ENCODE measurements around the gene CAPN2. TPM values are rescaled to one million over a fixed set of nuclear protein-coding genes. Genes with fewer than 3 reads are reported as not detected.

Gene CAPN2
- total RNA-seq, 1 donor from 2014 or later: 353 TPM

DNA sequence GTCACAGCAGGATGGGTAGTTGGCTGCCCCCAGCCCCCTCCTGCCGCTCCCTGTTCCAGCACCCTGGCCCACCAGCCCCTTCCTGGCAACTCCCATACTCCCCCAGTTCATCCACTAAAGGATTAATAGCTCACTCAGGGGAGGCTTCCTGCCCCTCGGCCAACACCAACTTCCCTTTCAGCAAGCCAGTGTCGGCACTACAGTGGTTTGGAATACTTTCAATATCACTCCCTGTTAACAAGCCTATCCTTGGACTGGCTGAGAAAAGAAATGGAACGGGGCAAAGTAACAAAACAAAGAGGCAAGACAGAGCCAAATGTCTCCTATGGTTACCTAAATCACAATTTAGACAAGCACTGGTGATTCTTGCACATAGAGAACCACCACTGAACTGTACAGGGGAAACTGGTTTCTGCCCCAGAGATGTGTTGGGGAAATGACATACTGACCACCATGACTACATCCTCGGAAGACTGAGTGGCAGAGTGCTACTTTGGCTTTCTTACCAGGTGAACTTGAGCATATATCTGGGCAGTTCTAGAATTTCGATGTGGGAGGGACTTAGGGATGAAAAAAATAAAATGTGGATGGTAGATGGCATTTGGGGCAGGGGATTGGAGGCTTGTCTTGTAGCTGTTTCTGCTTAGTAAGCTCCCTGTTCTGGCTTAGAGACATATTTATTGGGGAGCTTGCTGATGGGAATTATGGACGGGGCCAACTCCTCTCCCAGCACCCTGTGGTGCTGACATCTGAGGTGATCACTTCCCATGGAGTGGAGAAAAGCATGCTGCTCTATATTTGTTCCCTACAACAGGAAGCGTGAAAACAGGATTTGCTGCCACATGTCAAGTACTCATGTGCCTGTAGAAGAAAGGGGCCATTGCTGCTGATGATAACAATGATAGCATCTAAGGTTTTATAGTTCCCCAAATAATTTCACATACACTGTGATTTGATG lies 7.1 kb upstream of the CAPN2 start:
- TF ChIP-seq, protein P1, sequence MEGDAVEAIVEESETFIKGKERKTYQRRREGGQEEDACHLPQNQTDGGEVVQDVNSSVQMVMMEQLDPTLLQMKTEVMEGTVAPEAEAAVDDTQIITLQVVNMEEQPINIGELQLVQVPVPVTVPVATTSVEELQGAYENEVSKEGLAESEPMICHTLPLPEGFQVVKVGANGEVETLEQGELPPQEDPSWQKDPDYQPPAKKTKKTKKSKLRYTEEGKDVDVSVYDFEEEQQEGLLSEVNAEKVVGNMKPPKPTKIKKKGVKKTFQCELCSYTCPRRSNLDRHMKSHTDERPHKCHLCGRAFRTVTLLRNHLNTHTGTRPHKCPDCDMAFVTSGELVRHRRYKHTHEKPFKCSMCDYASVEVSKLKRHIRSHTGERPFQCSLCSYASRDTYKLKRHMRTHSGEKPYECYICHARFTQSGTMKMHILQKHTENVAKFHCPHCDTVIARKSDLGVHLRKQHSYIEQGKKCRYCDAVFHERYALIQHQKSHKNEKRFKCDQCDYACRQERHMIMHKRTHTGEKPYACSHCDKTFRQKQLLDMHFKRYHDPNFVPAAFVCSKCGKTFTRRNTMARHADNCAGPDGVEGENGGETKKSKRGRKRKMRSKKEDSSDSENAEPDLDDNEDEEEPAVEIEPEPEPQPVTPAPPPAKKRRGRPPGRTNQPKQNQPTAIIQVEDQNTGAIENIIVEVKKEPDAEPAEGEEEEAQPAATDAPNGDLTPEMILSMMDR (IDR thresholded peaks at IDR 0.05; ENCODE audit: insufficient read depth, low read length, severe bottlenecking): no peak
- FAIRE-seq (no peak), DNase-seq (ENCODE audit: low read depth) (no peak)
- Histone ChIP-seq H3K36me3 (ENCODE audit: control insufficient read depth, insufficient read depth, low read length) (no peaks in the 10 kb centered on the region), H3K27me3 (ENCODE audit: control insufficient read depth, insufficient read depth, low read length) (no peaks in the 10 kb centered on the region), H3K4me3 (ENCODE audit: low read depth, low read length) (no peak overlapping the region)

DNA sequence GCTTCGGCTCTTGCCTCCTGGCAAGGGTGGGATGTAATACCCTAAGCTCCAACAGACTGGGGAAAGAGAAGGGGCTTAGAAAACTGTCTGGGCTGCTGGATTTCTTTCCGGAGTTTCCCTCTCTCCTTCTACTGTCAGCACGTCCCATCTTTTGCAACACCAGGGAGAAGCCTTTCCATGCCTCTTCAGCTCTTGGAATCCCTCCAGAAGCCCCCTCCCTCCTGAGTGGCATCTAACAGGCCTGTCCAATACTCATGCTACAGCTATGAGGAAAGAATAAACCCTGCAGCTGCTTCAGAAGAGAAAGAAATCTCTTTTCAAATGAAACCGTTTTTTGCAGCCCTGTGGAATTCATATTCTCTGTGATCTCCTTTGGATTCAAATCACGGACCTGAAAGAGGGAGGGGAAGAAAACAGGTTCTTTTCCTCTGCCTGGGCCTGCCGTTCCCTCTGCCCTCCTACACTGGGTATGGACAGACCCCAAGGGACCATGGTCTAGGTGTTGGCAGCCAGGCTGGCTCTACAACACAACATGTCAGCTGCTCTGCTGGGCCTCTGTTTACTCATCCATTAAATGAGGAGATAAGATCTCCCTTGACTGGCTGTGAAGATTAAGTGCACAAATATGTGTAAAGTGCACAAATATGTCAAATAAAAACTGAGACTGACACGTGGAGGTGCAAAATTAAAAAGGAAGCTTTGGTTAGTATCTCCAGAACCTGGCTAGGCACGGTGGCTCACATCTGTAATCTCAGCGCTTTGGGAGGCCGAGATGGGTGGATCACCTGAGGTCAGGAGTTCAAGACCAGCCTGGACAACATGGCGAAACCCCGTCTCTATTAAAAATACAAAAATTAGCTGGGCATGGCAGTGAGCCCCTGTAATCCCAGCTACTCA lies 6.0 kb upstream of the CAPN2 start:
- FAIRE-seq (no peak), DNase-seq (ENCODE audit: low read depth) (peak; percentile 45)
- Histone ChIP-seq H3K27me3 (ENCODE audit: control insufficient read depth, insufficient read depth, low read length) (no peaks in the 10 kb centered on the region), H3K36me3 (ENCODE audit: control insufficient read depth, insufficient read depth, low read length) (no peaks in the 10 kb centered on the region), H3K4me3 (ENCODE audit: low read depth, low read length) (no peak overlapping the region)
- TF ChIP-seq, protein P1 (IDR thresholded peaks at IDR 0.05; ENCODE audit: insufficient read depth, low read length, severe bottlenecking): no peak

DNA sequence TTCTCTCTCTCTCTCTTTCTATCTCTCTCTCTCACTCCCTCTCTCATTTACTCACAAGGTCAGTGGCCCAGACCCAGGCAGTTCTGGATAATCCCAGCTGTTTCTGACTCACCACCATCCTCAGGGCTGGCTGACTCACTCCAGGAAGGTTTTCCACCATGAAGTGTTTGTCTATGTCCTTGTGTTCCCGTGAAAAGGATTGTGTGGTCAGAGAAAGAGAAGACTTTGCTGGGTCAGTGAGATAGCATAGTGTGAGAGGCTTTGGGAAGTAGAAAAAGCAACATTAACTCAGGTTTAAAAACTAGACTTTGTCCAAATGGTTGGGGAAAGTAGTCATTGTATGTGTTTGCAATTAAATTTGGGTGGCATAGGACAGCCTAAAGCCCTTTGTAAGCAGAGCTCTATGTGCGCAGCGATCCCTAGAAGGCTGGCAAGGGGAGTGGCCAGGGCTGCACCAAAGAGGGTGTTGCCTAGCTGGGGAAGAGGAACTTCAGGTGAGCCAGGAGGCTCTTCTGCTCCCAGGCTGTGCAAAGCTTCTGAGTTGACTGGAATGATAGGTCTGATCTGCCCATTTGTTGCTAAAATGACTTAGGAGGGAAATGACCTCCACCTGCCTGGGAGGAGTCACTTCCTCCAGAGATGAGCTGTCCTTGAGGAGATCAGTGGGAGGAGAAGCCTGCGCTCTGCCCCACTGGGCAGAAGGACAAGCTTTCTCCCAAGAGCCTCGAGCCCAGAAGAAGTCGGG lies 4.9 kb upstream of the CAPN2 start:
- Histone ChIP-seq H3K27me3 (ENCODE audit: control insufficient read depth, insufficient read depth, low read length) (no peaks in the 10 kb centered on the region), H3K4me3 (ENCODE audit: low read depth, low read length) (no peak overlapping the region), H3K36me3 (ENCODE audit: control insufficient read depth, insufficient read depth, low read length) (no peaks in the 10 kb centered on the region)
- TF ChIP-seq, protein P1 (IDR thresholded peaks at IDR 0.05; ENCODE audit: insufficient read depth, low read length, severe bottlenecking): no peak
- FAIRE-seq (peak; percentile 64), DNase-seq (ENCODE audit: low read depth) (peak; percentile 98)

DNA sequence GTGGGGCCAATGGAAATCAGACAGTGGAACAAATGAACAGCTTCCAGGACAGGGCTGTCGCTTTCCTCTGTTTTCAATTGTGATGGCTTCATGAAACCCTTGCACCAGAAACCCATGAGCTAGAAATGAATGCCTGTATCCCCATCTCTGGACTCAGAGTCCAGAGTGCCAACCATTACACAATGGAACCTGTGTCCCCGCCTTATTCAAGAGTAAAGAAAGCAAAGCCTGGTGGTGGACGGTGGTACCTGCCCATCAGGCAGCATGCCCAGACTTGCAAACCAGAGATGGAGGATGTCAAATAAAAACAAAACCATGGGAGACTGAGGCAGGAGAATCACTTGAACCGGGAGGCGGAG lies 4.4 kb upstream of the CAPN2 start:
- no peak for FAIRE-seq
- TF ChIP-seq, protein P1 (IDR thresholded peaks at IDR 0.05; ENCODE audit: insufficient read depth, low read length, severe bottlenecking): peak; percentile 14
- H3K4me3 ChIP-seq (ENCODE audit: low read depth, low read length): no peak overlapping the region
- no peaks in the 10 kb centered on the region for H3K36me3 ChIP-seq (ENCODE audit: control insufficient read depth, insufficient read depth, low read length)
- peak; percentile 77 for DNase-seq (ENCODE audit: low read depth)
- H3K27me3 ChIP-seq (ENCODE audit: control insufficient read depth, insufficient read depth, low read length): no peaks in the 10 kb centered on the region

DNA sequence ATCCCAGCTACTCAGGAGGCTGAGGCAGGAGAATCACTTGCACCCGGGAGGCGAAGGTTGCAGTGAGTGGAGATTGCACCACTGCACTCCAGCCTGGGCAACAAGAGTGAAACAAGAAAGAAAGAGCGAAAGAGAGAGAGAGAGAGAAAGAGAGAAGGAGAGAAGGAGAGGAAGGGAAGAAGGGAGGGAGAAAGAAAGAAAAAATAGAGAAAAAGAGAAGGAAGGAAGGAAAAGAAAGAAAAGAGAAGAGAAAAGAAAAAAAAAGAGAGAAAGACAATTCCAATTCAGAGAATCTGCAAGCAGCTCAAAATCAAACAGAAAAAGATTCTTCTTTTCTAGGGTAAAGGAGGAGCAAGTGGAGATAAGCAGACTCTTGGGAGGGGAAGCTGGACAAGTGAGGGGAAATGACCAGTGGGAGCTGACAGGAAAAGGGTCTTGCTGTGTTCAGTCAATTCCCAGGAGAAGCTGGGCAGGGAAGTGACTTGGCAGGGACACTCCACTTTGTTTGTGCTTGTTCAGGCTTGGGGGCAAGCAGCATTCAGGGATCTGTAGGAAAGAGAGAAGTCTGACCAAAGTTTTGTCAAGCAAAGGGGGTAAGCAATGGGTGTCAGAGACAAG lies 3.6 kb upstream of the CAPN2 start:
- TF ChIP-seq, protein P1 (IDR thresholded peaks at IDR 0.05; ENCODE audit: insufficient read depth, low read length, severe bottlenecking): no peak
- Histone ChIP-seq H3K4me3 (ENCODE audit: low read depth, low read length) (no peak overlapping the region), H3K36me3 (ENCODE audit: control insufficient read depth, insufficient read depth, low read length) (no peaks in the 10 kb centered on the region), H3K27me3 (ENCODE audit: control insufficient read depth, insufficient read depth, low read length) (no peaks in the 10 kb centered on the region)
- no peak for FAIRE-seq
- DNase-seq (ENCODE audit: low read depth): no peak
